ENCODE measurements around the gene CD300E. TPM values are rescaled to one million over a fixed set of nuclear protein-coding genes. Genes with fewer than 3 reads are reported as not detected.

Gene CD300E
- total RNA-seq, 1 experiment from 2014 or later = not detected

DNA sequence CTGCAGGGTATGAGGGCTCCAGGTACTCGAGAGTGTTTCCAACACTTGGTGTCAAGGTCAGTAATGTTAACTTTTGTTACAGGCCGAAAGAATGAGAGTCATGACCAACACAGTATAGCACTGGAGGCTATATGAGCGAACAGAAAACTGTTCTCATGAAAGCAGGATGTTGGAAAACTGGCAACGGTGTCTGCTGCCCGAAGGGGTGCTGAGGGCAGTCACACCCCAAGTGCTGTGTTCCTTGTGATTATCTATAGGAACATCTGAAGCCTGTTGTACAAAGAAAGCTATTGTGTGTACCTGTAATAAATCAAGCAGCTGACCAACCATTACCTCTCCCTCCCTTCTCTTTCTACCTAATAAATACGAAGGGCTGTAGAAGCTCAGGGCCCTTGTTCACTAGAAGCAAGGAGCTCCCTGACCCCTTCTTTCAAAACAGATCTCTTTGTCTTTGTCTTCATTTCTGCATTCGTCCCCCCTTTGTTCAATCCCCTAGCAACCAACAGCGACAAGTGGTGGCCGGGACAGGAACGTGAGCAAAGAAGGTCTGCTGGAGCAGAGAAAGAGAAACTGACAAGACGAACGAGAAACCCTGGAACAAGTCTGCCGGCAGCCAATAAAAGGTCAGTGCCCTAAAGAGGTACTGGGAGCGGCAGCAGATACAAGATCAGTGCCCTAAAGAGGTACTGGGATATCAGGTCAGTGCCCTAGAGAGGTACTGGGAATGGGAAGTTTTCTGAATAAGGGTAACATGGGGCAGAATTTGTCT, 39.1 kb downstream of the CD300E start:
- H3K27me3 Mint-ChIP-seq (ENCODE audit: insufficient read depth, unreplicated experiment) = no peaks in the 10 kb centered on the region
- no peak overlapping the region for H3K4me3 Mint-ChIP-seq (ENCODE audit: unreplicated experiment)
- ChIA-PET CTCF (interaction anchor here (0.6 to 1.4 kb wide), 2 partner anchors 11 to 90 kb away, joined by 3 to 4 read pairs; no protein-coding TSS in a partner anchor), POLR2A (interaction anchor here (1.2 to 1.7 kb wide), 2 partner anchors 11 to 15 kb away, joined by 3 to 4 read pairs; no protein-coding TSS in a partner anchor)
- no peak for DNase-seq (ENCODE audit: unreplicated experiment)
- no TSS peak for BruUV-seq (replicated peaks)
- no peaks in the 10 kb centered on the region for H3K9me3 Mint-ChIP-seq (ENCODE audit: unreplicated experiment)
- H3K4me1 Mint-ChIP-seq (ENCODE audit: insufficient read depth, unreplicated experiment) = peaks cover 10% of the 10 kb centered on the region
- H3K36me3 Mint-ChIP-seq (ENCODE audit: insufficient read depth, unreplicated experiment) = no peaks in the 10 kb centered on the region
- TF ChIP-seq, protein P1, sequence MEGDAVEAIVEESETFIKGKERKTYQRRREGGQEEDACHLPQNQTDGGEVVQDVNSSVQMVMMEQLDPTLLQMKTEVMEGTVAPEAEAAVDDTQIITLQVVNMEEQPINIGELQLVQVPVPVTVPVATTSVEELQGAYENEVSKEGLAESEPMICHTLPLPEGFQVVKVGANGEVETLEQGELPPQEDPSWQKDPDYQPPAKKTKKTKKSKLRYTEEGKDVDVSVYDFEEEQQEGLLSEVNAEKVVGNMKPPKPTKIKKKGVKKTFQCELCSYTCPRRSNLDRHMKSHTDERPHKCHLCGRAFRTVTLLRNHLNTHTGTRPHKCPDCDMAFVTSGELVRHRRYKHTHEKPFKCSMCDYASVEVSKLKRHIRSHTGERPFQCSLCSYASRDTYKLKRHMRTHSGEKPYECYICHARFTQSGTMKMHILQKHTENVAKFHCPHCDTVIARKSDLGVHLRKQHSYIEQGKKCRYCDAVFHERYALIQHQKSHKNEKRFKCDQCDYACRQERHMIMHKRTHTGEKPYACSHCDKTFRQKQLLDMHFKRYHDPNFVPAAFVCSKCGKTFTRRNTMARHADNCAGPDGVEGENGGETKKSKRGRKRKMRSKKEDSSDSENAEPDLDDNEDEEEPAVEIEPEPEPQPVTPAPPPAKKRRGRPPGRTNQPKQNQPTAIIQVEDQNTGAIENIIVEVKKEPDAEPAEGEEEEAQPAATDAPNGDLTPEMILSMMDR (IDR thresholded peaks at IDR 0.05; ENCODE audit: unreplicated experiment) = no peak
- intact Hi-C loops (cut with micrococcal nuclease) = no loop called here
- H3K27ac Mint-ChIP-seq (ENCODE audit: low read depth, unreplicated experiment) = no peak overlapping the region

DNA sequence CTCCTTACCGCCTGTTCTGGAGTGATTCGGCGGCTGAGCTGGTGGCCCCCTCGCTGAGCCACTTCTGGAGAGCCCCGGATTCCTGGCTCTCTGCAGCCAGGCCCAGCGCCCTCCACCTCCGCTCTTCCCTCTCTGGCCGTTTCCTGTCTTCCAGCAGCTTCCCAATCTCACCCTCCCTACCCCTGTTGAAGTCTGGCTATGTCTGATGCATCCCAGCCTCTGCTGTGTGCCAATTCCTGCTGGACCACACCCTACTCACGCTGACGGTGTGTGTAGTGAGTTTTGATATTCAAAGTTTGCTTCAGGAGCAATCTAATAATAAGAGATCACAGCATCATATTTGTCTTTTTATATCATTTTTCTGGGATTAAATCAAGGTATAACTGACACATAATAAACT, 40.9 kb downstream of the CD300E start:
- peaks cover 10% of the 10 kb centered on the region for H3K4me1 Mint-ChIP-seq (ENCODE audit: insufficient read depth, unreplicated experiment)
- CTCF ChIA-PET = no interaction called here
- intact Hi-C loops (cut with micrococcal nuclease) = no loop called here
- no peak for DNase-seq (ENCODE audit: unreplicated experiment)
- H3K4me3 Mint-ChIP-seq (ENCODE audit: unreplicated experiment) = no peak overlapping the region
- peaks cover 3% of the 10 kb centered on the region for H3K36me3 Mint-ChIP-seq (ENCODE audit: insufficient read depth, unreplicated experiment)
- POLR2A ChIA-PET = interaction anchor here (1.3 kb wide), 1 partner anchor 23 kb away, joined by 3 read pairs; no protein-coding TSS in a partner anchor
- no TSS peak for BruUV-seq (replicated peaks)
- no peaks in the 10 kb centered on the region for H3K27me3 Mint-ChIP-seq (ENCODE audit: insufficient read depth, unreplicated experiment)
- H3K27ac Mint-ChIP-seq (ENCODE audit: low read depth, unreplicated experiment) = no peak overlapping the region
- H3K9me3 Mint-ChIP-seq (ENCODE audit: unreplicated experiment) = no peaks in the 10 kb centered on the region
- TF ChIP-seq, protein P1 (IDR thresholded peaks at IDR 0.05; ENCODE audit: unreplicated experiment) = no peak

DNA sequence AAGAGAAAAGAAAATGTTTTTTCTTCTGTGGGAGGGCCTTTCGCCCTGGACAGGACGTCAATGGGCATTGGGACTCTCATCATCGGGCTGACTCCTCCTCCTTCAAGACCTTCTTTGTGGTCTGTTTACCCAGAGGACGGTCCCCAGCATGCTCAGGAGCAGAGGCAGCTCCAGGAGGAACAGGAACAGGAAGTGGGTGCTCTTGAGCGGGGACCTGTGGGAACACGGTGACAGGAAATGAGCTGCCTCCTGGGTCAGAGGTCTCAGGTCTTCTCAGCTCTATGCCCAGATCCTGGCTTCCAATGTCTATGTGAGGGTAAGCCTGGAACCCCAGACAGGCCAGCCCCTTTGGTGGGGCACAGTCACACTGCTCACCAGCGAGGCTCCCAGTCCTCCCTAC, 43.6 kb downstream of the CD300E start:
- H3K9me3 Mint-ChIP-seq (ENCODE audit: unreplicated experiment) = no peaks in the 10 kb centered on the region
- H3K4me1 Mint-ChIP-seq (ENCODE audit: insufficient read depth, unreplicated experiment) = peaks cover 5% of the 10 kb centered on the region

DNA sequence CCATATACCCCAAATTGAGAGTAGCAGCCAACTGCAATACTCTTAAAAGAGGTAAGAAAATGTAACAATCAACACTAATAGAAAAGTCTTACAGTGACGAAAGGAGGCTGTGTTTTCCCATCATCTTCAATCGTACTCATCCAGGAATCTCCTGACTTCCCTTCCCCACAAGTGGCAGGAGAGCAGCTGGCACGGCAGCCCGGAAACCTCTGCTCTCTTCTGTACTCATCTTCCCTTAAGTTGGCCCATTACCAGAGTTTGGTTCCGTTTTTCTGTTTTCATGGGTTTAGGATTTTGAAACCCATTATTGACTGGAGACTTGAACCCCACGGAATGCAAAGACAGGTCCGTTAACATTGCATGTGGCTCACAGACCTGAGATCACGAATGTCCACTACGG, 44.6 kb downstream of the CD300E start:
- H3K4me1 Mint-ChIP-seq (ENCODE audit: insufficient read depth, unreplicated experiment) = peaks cover 5% of the 10 kb centered on the region
- H3K4me3 Mint-ChIP-seq (ENCODE audit: unreplicated experiment) = no peak overlapping the region
- CTCF ChIA-PET = no interaction called here
- POLR2A ChIA-PET = no interaction called here
- no peaks in the 10 kb centered on the region for H3K9me3 Mint-ChIP-seq (ENCODE audit: unreplicated experiment)
- no peak overlapping the region for H3K27ac Mint-ChIP-seq (ENCODE audit: low read depth, unreplicated experiment)
- BruUV-seq (replicated peaks) = no TSS peak
- H3K27me3 Mint-ChIP-seq (ENCODE audit: insufficient read depth, unreplicated experiment) = no peaks in the 10 kb centered on the region
- intact Hi-C loops (cut with micrococcal nuclease) = no loop called here
- TF ChIP-seq, protein P1 (IDR thresholded peaks at IDR 0.05; ENCODE audit: unreplicated experiment) = no peak
- H3K36me3 Mint-ChIP-seq (ENCODE audit: insufficient read depth, unreplicated experiment) = peaks cover 6% of the 10 kb centered on the region
- DNase-seq (ENCODE audit: unreplicated experiment) = no peak

More for the DNA sequence above, 43.6 kb downstream of the CD300E start:
- no peaks in the 10 kb centered on the region for H3K27me3 Mint-ChIP-seq (ENCODE audit: insufficient read depth, unreplicated experiment)
- no peak overlapping the region for H3K4me3 Mint-ChIP-seq (ENCODE audit: unreplicated experiment)
- CTCF ChIA-PET = no interaction called here
- POLR2A ChIA-PET = no interaction called here
- BruUV-seq (replicated peaks) = no TSS peak
- intact Hi-C loops (cut with micrococcal nuclease) = no loop called here
- H3K36me3 Mint-ChIP-seq (ENCODE audit: insufficient read depth, unreplicated experiment) = peaks cover 6% of the 10 kb centered on the region
- H3K27ac Mint-ChIP-seq (ENCODE audit: low read depth, unreplicated experiment) = no peak overlapping the region
- no peak for DNase-seq (ENCODE audit: unreplicated experiment)
- TF ChIP-seq, protein P1 (IDR thresholded peaks at IDR 0.05; ENCODE audit: unreplicated experiment) = no peak
